Measurements from ENCODE around the gene PSME2. TPM values are rescaled to one million over a fixed set of nuclear protein-coding genes. Genes with fewer than 3 reads are reported as not detected.

PSME2 gene
- total and polyA plus RNA-seq, 2 of the 13 experiments (the other 11 are each of a cell fraction or from before 2014, with no cell fraction given): 332 to 716 TPM

DNA sequence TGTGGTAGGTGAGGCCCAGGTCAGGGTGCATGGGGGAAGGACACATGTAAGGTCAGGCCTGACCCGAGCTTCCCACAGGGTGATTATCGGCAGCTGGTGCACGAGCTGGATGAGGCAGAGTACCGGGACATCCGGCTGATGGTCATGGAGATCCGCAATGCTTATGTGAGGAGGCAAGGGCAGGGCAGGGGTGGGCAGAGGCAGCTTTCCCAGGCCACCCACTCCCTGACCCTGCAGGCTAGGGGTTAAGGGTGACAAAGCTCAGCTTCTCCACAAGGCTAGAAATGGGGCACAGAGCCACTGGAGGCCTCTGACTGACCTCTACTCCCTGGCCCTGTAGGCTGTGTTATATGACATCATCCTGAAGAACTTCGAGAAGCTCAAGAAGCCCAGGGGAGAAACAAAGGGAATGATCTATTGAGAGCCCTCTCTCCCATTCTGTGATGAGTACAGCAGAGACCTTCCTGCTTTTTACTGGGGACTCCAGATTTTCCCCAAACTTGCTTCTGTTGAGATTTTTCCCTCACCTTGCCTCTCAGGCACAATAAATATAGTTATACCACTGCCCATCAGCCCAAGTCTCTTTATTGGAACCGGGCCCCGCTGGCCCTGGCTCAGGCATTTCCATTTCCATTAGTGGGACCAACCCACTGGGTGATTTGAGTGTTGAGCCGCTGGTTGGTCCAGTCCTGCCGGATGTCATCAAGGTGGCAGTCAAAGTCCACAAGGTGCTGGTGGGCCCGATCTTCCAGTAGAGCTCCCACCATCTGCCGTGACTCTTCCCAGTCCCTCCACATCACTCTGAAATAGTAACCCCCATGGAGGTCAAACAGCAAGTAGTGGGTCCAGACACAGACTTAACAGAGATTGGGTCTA, 7.8 kb downstream of the PSME2 start (continued):
- TF ChIP-seq TSC22D2 (CRISPR knock-in tag; IDR thresholded peaks at IDR 0.05; ENCODE audit: borderline replicate concordance): no peak
- no peak for TF ChIP-seq ZNF546 (CRISPR knock-in tag; conservative IDR thresholded peaks at IDR 0.05)
- no peak for TF ChIP-seq CTCF (CRISPR knock-in tag; IDR thresholded peaks at IDR 0.05)
- TF ChIP-seq ELF3 (CRISPR knock-in tag; IDR thresholded peaks at IDR 0.05): no peak
- no peak for TF ChIP-seq TRIM24 (CRISPR knock-in tag; IDR thresholded peaks at IDR 0.05)
- TF ChIP-seq RBM22 (optimal IDR thresholded peaks at IDR 0.05; ENCODE audit: low read length): no peak
- TF ChIP-seq ZHX1 (CRISPR knock-in tag; IDR thresholded peaks at IDR 0.05; ENCODE audit: low read depth): no peak
- no peak for TF ChIP-seq ZNF644 (CRISPR knock-in tag; IDR thresholded peaks at IDR 0.05; ENCODE audit: low read depth)
- TF ChIP-seq RFX3 (CRISPR knock-in tag; IDR thresholded peaks at IDR 0.05): no peak
- no peak for TF ChIP-seq HOXA7 (CRISPR knock-in tag; IDR thresholded peaks at IDR 0.05)
- TF ChIP-seq, protein P1, sequence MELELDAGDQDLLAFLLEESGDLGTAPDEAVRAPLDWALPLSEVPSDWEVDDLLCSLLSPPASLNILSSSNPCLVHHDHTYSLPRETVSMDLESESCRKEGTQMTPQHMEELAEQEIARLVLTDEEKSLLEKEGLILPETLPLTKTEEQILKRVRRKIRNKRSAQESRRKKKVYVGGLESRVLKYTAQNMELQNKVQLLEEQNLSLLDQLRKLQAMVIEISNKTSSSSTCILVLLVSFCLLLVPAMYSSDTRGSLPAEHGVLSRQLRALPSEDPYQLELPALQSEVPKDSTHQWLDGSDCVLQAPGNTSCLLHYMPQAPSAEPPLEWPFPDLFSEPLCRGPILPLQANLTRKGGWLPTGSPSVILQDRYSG (CRISPR knock-in tag; IDR thresholded peaks at IDR 0.05): no peak
- TF ChIP-seq HNRNPUL1 (IDR thresholded peaks at IDR 0.05; ENCODE audit: low read depth, low read length): no peak
- no peak for TF ChIP-seq KAT8 (CRISPR knock-in tag; IDR thresholded peaks at IDR 0.05)
- TF ChIP-seq, protein P2, sequence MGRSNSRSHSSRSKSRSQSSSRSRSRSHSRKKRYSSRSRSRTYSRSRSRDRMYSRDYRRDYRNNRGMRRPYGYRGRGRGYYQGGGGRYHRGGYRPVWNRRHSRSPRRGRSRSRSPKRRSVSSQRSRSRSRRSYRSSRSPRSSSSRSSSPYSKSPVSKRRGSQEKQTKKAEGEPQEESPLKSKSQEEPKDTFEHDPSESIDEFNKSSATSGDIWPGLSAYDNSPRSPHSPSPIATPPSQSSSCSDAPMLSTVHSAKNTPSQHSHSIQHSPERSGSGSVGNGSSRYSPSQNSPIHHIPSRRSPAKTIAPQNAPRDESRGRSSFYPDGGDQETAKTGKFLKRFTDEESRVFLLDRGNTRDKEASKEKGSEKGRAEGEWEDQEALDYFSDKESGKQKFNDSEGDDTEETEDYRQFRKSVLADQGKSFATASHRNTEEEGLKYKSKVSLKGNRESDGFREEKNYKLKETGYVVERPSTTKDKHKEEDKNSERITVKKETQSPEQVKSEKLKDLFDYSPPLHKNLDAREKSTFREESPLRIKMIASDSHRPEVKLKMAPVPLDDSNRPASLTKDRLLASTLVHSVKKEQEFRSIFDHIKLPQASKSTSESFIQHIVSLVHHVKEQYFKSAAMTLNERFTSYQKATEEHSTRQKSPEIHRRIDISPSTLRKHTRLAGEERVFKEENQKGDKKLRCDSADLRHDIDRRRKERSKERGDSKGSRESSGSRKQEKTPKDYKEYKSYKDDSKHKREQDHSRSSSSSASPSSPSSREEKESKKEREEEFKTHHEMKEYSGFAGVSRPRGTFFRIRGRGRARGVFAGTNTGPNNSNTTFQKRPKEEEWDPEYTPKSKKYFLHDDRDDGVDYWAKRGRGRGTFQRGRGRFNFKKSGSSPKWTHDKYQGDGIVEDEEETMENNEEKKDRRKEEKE (IDR thresholded peaks at IDR 0.05): no peak
- TF ChIP-seq FOXC1 (CRISPR knock-in tag; IDR thresholded peaks at IDR 0.05; ENCODE audit: borderline replicate concordance): no peak
- TF ChIP-seq, protein P3, sequence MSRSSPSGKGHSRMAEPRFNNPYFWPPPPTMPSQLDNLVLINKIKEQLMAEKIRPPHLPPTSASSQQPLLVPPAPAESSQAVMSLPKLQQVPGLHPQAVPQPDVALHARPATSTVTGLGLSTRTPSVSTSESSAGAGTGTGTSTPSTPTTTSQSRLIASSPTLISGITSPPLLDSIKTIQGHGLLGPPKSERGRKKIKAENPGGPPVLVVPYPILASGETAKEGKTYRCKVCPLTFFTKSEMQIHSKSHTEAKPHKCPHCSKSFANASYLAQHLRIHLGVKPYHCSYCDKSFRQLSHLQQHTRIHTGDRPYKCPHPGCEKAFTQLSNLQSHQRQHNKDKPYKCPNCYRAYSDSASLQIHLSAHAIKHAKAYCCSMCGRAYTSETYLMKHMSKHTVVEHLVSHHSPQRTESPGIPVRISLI (CRISPR knock-in tag; IDR thresholded peaks at IDR 0.05; ENCODE audit: borderline replicate concordance): no peak
- TF ChIP-seq SRY (CRISPR knock-in tag; IDR thresholded peaks at IDR 0.05): no peak
- TF ChIP-seq ZNF331 (CRISPR knock-in tag; IDR thresholded peaks at IDR 0.05): no peak; the same call in 1 of the 2 replicates
- TF ChIP-seq NFE2L2 (IDR thresholded peaks at IDR 0.05; ENCODE audit: low read length): no peak
- TF ChIP-seq FOXK2 (IDR thresholded peaks at IDR 0.05): no peak
- TF ChIP-seq ZNF576 (CRISPR knock-in tag; IDR thresholded peaks at IDR 0.05): no peak
